NCI-H460 (cell line): ENCODE data around the gene GOLGA6L10. TPM values are rescaled to one million over a fixed set of nuclear protein-coding genes. Genes with fewer than 3 reads are reported as not detected.
"Not testable (repeated sequence)": the region's sequence is repeated elsewhere in the genome, so short reads cannot be mapped to it uniquely, and the experiment has no call there.

Experiments used
- DNase-seq: peaks from one replicate; pipeline ENCODE4 v3.0.0-alpha.2; 2016; ENCODE audit warnings: low read depth; ENCODE audit errors: extremely low read depth
- polyA plus RNA-seq: library from polyadenylated mRNA; depleted of rRNA; stranded (reverse); fragments of >200 nt; gene quantifications from 2 replicates; pipeline ENCODE4 v1.2.3, GENCODE V29; 2014; cell fraction: nucleus; rRNA removed
- total RNA-seq: library from RNA; depleted of rRNA; stranded (reverse); fragments of >200 nt; shearing (Covaris generic); gene quantifications from 2 replicates; pipeline ENCODE4 v1.2.3, GENCODE V29; 2014; rRNA removed

Gene GOLGA6L10
- total RNA-seq: 0.75 and 2.2 TPM in 2 replicates
- polyA plus RNA-seq: 3.0 and 3.2 TPM in 2 replicates

GRCh38 chr15:82349375-82349774 is at the start of gene GOLGA6L10:
GOLGA6L10 (minus strand) TSS chr15:82349475; CDS start chr15:82349375, 100 bp downstream.
- not testable (repeated sequence) for DNase-seq

- DNase-seq: no peak
Measured at GRCh38 chr15:82398785-82399184, 49.5 kb upstream of the GOLGA6L10 start.

- DNase-seq: no peak
Measured at GRCh38 chr15:82397817-82398216, 48.5 kb upstream of the GOLGA6L10 start.

GRCh38 chr15:82395788-82396187 is 46.5 kb upstream of the GOLGA6L10 start:
- DNase-seq: not testable (repeated sequence)

GRCh38 chr15:82393671-82394070 is 44.4 kb upstream of the GOLGA6L10 start:
- DNase-seq: no peak

GRCh38 chr15:82392077-82392476 is 42.8 kb upstream of the GOLGA6L10 start:
- DNase-seq: not testable (repeated sequence)

- not testable (repeated sequence) for DNase-seq
Measured at GRCh38 chr15:82390152-82390551, 40.9 kb upstream of the GOLGA6L10 start.

GRCh38 chr15:82387209-82387608 is 37.9 kb upstream of the GOLGA6L10 start:
- not testable (repeated sequence) for DNase-seq

GRCh38 chr15:82381330-82381955 is 32.2 kb upstream of the GOLGA6L10 start:
- not testable (repeated sequence) for DNase-seq

GRCh38 chr15:82379552-82379951 is 30.3 kb upstream of the GOLGA6L10 start:
- DNase-seq: not testable (repeated sequence)

GRCh38 chr15:82373661-82374060 is 24.4 kb upstream of the GOLGA6L10 start:
- not testable (repeated sequence) for DNase-seq

- no peak for DNase-seq
Measured at GRCh38 chr15:82371656-82372055, 22.4 kb upstream of the GOLGA6L10 start.

GRCh38 chr15:82367790-82368189 is 18.5 kb upstream of the GOLGA6L10 start:
- DNase-seq: not testable (repeated sequence)

- not testable (repeated sequence) for DNase-seq
Measured at GRCh38 chr15:82365692-82366323, 16.5 kb upstream of the GOLGA6L10 start.

GRCh38 chr15:82364548-82364947 is 15.3 kb upstream of the GOLGA6L10 start:
- not testable (repeated sequence) for DNase-seq

GRCh38 chr15:82362790-82363189 is 13.5 kb upstream of the GOLGA6L10 start:
- DNase-seq: not testable (repeated sequence)

GRCh38 chr15:82360618-82361017 is 11.3 kb upstream of the GOLGA6L10 start:
- not testable (repeated sequence) for DNase-seq

- not testable (repeated sequence) for DNase-seq
Measured at GRCh38 chr15:82355055-82355454, 5.8 kb upstream of the GOLGA6L10 start.

- not testable (repeated sequence) for DNase-seq
Measured at GRCh38 chr15:82354546-82354945, 5.3 kb upstream of the GOLGA6L10 start.

- DNase-seq: not testable (repeated sequence)
Measured at GRCh38 chr15:82347645-82348044, 1.6 kb downstream of the GOLGA6L10 start.

GRCh38 chr15:82345176-82345575 is 4.1 kb downstream of the GOLGA6L10 start:
- DNase-seq: not testable (repeated sequence)

- DNase-seq: not testable (repeated sequence)
Measured at GRCh38 chr15:82344421-82344820, 4.9 kb downstream of the GOLGA6L10 start.
